Endothelial cell of umbilical vein (primary cell): ENCODE measurements around the gene PCDHGA1.

Experiments
- EZH2 ChIP-seq: IDR thresholded peaks from 2 replicates; pipeline ENCODE4 v1.6.1; 2012; ENCODE audit warnings: borderline replicate concordance, low read depth, mild to moderate bottlenecking, moderate library complexity, low read length, inconsistent platforms; ENCODE audit not compliant: severe bottlenecking
- GATA2 ChIP-seq: IDR thresholded peaks from 2 replicates; pipeline ENCODE4 v1.7.0; 2011; ENCODE audit warnings: low read depth, mild to moderate bottlenecking, moderate library complexity, mixed read lengths, low read length; ENCODE audit not compliant: insufficient read length, insufficient read depth
- JUN ChIP-seq: IDR thresholded peaks from 2 replicates; pipeline ENCODE4 v1.6.1; 2011; ENCODE audit warnings: borderline replicate concordance, low read depth; ENCODE audit not compliant: insufficient read length, insufficient read depth
- MYC ChIP-seq: IDR thresholded peaks from one replicate; pipeline ENCODE4 v1.6.1; 2011; ENCODE audit warnings: mild to moderate bottlenecking, low read depth, low read length
- POLR2A ChIP-seq: IDR thresholded peaks from 2 replicates; pipeline ENCODE4 v1.6.1; 2012; ENCODE audit warnings: low read depth, mild to moderate bottlenecking, control low read depth, low read length
- POLR2AphosphoS5 ChIP-seq: IDR thresholded peaks from 2 replicates; pipeline ENCODE4 v1.6.1; 2012; ENCODE audit warnings: low read depth, mild to moderate bottlenecking, control low read depth, low read length, moderate library complexity; ENCODE audit not compliant: insufficient read depth
- TF ChIP-seq, protein P1 (sequence below), 2 donors: IDR thresholded peaks; 1 replicate in 1 of 2; 2 replicates in 1 of 2; pipeline ENCODE4 v1.5.1; 2011; ENCODE audit warnings: low read length in 2 of 2, mild to moderate bottlenecking in 2 of 2, moderate library complexity in 2 of 2, control low read depth in 1 of 2, inconsistent platforms in 1 of 2, low read depth in 1 of 2; ENCODE audit not compliant: insufficient read depth in 1 of 2; ENCODE audit errors: extremely low read depth in 1 of 2
- TF ChIP-seq, protein P2 (sequence below): IDR thresholded peaks from 2 replicates; pipeline ENCODE4 v1.6.1; 2011; ENCODE audit not compliant: insufficient read depth, insufficient read length

DNA sequence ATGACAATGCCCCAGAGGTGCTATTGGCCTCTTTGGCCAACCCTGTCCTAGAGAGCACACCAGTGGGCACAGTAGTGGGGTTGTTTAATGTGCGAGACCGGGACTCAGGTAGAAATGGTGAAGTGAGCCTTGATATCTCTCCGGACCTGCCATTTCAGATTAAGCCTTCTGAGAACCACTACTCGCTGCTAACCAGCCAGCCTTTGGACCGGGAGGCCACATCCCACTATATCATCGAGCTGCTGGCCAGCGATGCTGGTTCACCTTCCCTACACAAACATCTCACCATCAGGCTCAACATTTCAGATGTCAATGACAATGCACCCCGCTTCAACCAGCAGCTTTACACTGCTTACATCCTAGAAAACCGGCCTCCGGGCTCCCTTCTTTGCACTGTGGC lies 160.0 kb downstream of the PCDHGA1 start:
- TF ChIP-seq EZH2 (no peak), POLR2A (no peak), MYC (no peak), POLR2AphosphoS5 (no peak), JUN (no peak), GATA2 (no peak)
- TF ChIP-seq, protein P1, sequence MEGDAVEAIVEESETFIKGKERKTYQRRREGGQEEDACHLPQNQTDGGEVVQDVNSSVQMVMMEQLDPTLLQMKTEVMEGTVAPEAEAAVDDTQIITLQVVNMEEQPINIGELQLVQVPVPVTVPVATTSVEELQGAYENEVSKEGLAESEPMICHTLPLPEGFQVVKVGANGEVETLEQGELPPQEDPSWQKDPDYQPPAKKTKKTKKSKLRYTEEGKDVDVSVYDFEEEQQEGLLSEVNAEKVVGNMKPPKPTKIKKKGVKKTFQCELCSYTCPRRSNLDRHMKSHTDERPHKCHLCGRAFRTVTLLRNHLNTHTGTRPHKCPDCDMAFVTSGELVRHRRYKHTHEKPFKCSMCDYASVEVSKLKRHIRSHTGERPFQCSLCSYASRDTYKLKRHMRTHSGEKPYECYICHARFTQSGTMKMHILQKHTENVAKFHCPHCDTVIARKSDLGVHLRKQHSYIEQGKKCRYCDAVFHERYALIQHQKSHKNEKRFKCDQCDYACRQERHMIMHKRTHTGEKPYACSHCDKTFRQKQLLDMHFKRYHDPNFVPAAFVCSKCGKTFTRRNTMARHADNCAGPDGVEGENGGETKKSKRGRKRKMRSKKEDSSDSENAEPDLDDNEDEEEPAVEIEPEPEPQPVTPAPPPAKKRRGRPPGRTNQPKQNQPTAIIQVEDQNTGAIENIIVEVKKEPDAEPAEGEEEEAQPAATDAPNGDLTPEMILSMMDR (IDR thresholded peaks at IDR 0.05; ENCODE audit: extremely low read depth in 1 of 2, insufficient read depth in 1 of 2, low read depth in 1 of 2, low read length in 2 of 2), result no peak
- TF ChIP-seq, protein P2, sequence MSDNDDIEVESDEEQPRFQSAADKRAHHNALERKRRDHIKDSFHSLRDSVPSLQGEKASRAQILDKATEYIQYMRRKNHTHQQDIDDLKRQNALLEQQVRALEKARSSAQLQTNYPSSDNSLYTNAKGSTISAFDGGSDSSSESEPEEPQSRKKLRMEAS, result no peak
